HepG2 (cell line): ENCODE results near the gene SLC39A3.

Source experiments
- GABPB1 ChIP-seq: IDR thresholded peaks from 2 replicates; pipeline ENCODE4 v1.6.1; 2016; ENCODE audit warnings: mild to moderate bottlenecking, missing genetic modification reagents, moderate library complexity, missing compliant biosample characterization
- NR2C2 ChIP-seq: sonication (generic); formaldehyde crosslinking; IDR thresholded peaks from 2 replicates; pipeline ENCODE4 v1.4.0; 2020; ENCODE audit warnings: missing genetic modification reagents, mild to moderate bottlenecking, moderate library complexity, borderline replicate concordance
- POLR2G ChIP-seq: fragments of 200-400 bp; formaldehyde crosslinking; IDR thresholded peaks from 2 replicates; pipeline ENCODE4 v1.6.1; 2018; ENCODE audit warnings: mild to moderate bottlenecking, low read depth, low read length, moderate library complexity
- RCOR2 ChIP-seq: IDR thresholded peaks from 2 replicates; pipeline ENCODE4 v1.6.1; 2016; ENCODE audit warnings: missing biosample characterization, missing genetic modification reagents
- SP1 ChIP-seq, 2 experiments: fragments of 450-650 bp in 1 of 2; sonication (generic) in 1 of 2; formaldehyde crosslinking in 1 of 2; IDR thresholded peaks; 2 replicates each; pipeline versions ENCODE4 v1.4.0 to v1.6.1; 2016 to 2020; ENCODE audit warnings: missing genetic modification reagents in 1 of 2
- TAF15 ChIP-seq: fragments of 200-400 bp; formaldehyde crosslinking; IDR thresholded peaks from one replicate; pipeline ENCODE4 v1.6.1; 2018; ENCODE audit warnings: mild to moderate bottlenecking, low read depth, low read length; ENCODE audit not compliant: poor library complexity, severe bottlenecking
- TEAD3 ChIP-seq: optimal IDR thresholded peaks from 2 replicates; pipeline ENCODE3; 2016; ENCODE audit warnings: borderline replicate concordance
- TRIM24 ChIP-seq: sonication (generic); formaldehyde crosslinking; IDR thresholded peaks from 2 replicates; pipeline ENCODE4 v1.8.0; 2022; ENCODE audit warnings: mild to moderate bottlenecking, missing genetic modification reagents
- TF ChIP-seq, protein P1 (sequence below): sonication (generic); formaldehyde crosslinking; IDR thresholded peaks from 2 replicates; pipeline ENCODE4 v1.5.0; 2020; ENCODE audit warnings: mild to moderate bottlenecking, missing genetic modification reagents, moderate library complexity
- TF ChIP-seq, protein P2 (sequence below): fragments of 450-650 bp; IDR thresholded peaks from 2 replicates; pipeline ENCODE4 v1.6.1; 2017
- TF ChIP-seq, protein P3 (sequence below): sonication (generic); formaldehyde crosslinking; IDR thresholded peaks from 2 replicates; pipeline ENCODE4 v1.4.0; 2020; ENCODE audit warnings: mild to moderate bottlenecking, missing genetic modification reagents, borderline replicate concordance
- TF ChIP-seq, protein P4 (sequence below): IDR thresholded peaks from 2 replicates; pipeline ENCODE4 v1.6.1; 2012; ENCODE audit warnings: inconsistent platforms
- TF ChIP-seq, protein P5 (sequence below): sonication (generic); formaldehyde crosslinking; IDR thresholded peaks from 2 replicates; pipeline ENCODE4 v1.4.0; 2020; ENCODE audit warnings: missing genetic modification reagents

DNA sequence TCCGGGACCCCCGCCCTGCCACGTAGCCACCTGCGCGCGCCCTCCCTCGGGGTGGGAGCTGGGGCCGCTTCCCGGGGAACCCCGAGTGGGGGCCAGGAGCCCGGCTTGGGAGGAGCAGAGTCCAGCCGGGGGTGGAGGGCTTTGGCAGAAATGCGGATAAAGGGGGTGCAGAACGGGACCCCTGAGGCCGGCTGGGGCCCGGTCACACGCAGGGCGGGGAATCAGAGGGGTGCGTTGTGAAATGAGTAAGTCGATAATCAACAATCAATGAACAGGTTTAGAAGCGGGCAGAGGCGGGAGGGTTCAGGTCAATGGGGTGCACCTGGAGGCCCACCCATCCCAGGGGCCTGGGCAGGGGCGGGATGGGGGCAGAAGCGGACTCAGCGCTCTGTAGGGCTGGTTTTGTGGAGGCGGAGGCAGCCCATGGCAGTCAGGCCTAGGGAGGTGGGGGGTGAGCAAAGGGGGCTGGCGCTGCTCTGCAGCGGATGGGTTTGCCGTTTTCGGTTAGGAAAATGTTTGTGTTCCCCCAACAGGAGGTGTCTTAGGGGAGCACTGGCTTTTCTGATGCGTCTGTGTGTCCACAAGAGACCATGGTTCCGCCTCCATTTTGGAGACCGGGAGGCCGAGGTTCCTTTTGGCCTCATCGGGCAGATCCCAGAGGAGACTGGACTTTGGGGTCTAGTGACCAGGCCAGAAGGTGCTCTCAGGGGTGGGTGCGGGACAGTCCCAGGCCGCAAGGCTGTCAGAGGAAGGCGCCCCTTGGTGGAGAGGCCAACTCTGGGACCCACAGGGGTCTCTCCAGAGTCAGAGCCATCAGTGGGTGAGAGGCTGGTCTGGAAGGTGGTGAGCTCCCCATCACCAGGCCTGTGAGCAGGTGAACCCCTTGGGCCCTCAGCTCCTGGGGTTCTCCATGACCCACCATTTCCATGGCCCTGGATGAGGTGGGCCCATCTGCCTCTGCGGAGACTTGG, 18.0 kb downstream of the SLC39A3 start:
- TF ChIP-seq, protein P1, sequence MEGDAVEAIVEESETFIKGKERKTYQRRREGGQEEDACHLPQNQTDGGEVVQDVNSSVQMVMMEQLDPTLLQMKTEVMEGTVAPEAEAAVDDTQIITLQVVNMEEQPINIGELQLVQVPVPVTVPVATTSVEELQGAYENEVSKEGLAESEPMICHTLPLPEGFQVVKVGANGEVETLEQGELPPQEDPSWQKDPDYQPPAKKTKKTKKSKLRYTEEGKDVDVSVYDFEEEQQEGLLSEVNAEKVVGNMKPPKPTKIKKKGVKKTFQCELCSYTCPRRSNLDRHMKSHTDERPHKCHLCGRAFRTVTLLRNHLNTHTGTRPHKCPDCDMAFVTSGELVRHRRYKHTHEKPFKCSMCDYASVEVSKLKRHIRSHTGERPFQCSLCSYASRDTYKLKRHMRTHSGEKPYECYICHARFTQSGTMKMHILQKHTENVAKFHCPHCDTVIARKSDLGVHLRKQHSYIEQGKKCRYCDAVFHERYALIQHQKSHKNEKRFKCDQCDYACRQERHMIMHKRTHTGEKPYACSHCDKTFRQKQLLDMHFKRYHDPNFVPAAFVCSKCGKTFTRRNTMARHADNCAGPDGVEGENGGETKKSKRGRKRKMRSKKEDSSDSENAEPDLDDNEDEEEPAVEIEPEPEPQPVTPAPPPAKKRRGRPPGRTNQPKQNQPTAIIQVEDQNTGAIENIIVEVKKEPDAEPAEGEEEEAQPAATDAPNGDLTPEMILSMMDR (CRISPR knock-in tag): no peak
- TF ChIP-seq, protein P2, sequence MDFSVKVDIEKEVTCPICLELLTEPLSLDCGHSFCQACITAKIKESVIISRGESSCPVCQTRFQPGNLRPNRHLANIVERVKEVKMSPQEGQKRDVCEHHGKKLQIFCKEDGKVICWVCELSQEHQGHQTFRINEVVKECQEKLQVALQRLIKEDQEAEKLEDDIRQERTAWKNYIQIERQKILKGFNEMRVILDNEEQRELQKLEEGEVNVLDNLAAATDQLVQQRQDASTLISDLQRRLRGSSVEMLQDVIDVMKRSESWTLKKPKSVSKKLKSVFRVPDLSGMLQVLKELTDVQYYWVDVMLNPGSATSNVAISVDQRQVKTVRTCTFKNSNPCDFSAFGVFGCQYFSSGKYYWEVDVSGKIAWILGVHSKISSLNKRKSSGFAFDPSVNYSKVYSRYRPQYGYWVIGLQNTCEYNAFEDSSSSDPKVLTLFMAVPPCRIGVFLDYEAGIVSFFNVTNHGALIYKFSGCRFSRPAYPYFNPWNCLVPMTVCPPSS: no peak
- no peak for TF ChIP-seq GABPB1 (CRISPR knock-in tag)
- TF ChIP-seq RCOR2: no peak
- TF ChIP-seq, protein P3, sequence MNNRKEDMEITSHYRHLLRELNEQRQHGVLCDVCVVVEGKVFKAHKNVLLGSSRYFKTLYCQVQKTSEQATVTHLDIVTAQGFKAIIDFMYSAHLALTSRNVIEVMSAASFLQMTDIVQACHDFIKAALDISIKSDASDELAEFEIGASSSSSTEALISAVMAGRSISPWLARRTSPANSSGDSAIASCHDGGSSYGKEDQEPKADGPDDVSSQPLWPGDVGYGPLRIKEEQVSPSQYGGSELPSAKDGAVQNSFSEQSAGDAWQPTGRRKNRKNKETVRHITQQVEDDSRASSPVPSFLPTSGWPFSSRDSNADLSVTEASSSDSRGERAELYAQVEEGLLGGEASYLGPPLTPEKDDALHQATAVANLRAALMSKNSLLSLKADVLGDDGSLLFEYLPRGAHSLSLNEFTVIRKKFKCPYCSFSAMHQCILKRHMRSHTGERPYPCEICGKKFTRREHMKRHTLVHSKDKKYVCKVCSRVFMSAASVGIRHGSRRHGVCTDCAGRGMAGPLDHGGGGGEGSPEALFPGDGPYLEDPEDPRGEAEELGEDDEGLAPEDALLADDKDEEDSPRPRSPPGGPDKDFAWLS: no peak
- no peak for TF ChIP-seq NR2C2 (CRISPR knock-in tag)
- no peak for TF ChIP-seq TEAD3
- TF ChIP-seq POLR2G: no peak
- TF ChIP-seq, protein P4, sequence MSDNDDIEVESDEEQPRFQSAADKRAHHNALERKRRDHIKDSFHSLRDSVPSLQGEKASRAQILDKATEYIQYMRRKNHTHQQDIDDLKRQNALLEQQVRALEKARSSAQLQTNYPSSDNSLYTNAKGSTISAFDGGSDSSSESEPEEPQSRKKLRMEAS: no peak
- TF ChIP-seq, protein P5, sequence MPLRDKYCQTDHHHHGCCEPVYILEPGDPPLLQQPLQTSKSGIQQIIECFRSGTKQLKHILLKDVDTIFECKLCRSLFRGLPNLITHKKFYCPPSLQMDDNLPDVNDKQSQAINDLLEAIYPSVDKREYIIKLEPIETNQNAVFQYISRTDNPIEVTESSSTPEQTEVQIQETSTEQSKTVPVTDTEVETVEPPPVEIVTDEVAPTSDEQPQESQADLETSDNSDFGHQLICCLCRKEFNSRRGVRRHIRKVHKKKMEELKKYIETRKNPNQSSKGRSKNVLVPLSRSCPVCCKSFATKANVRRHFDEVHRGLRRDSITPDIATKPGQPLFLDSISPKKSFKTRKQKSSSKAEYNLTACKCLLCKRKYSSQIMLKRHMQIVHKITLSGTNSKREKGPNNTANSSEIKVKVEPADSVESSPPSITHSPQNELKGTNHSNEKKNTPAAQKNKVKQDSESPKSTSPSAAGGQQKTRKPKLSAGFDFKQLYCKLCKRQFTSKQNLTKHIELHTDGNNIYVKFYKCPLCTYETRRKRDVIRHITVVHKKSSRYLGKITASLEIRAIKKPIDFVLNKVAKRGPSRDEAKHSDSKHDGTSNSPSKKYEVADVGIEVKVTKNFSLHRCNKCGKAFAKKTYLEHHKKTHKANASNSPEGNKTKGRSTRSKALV (CRISPR knock-in tag): no peak
- TF ChIP-seq SP1 (IDR thresholded peaks at IDR 0.05): no peak
- no peak for TF ChIP-seq SP1 (CRISPR knock-in tag; IDR thresholded peaks at IDR 0.05)
- TF ChIP-seq TAF15: no peak
- TF ChIP-seq TRIM24 (CRISPR knock-in tag): no peak
